ENCODE results near the gene WFDC2.

WFDC2 gene

GRCh38 chr20:45450097-45450818 is 19.3 kb upstream of the WFDC2 start:
- DNase-seq (ENCODE audit: low read depth) = no peak
- peak; percentile 59 for TF ChIP-seq CTCF (conservative IDR thresholded peaks at IDR 0.05; ENCODE audit: low read depth, low read length)
- H3K4me3 ChIP-seq (ENCODE audit: low read length) = no peak overlapping the region

- DNase-seq (ENCODE audit: low read depth) = no peak
- H3K4me3 ChIP-seq (ENCODE audit: low read length) = no peak overlapping the region
- no peak for TF ChIP-seq CTCF (conservative IDR thresholded peaks at IDR 0.05; ENCODE audit: low read depth, low read length)
These were observed 17.3 kb upstream of the WFDC2 start for GRCh38 chr20:45452238-45452637.

GRCh38 chr20:45452772-45453691 is 16.5 kb upstream of the WFDC2 start:
- DNase-seq (ENCODE audit: low read depth) = no peak
- H3K4me3 ChIP-seq (ENCODE audit: low read length) = no peak overlapping the region
- TF ChIP-seq CTCF (conservative IDR thresholded peaks at IDR 0.05; ENCODE audit: low read depth, low read length) = no peak

GRCh38 chr20:45456632-45457031 is 12.9 kb upstream of the WFDC2 start:
- peak; percentile 43 for TF ChIP-seq CTCF (conservative IDR thresholded peaks at IDR 0.05; ENCODE audit: low read depth, low read length)
- DNase-seq (ENCODE audit: low read depth) = no peak
- H3K4me3 ChIP-seq (ENCODE audit: low read length) = no peak overlapping the region

- H3K4me3 ChIP-seq (ENCODE audit: low read length) = no peak overlapping the region
- TF ChIP-seq CTCF (conservative IDR thresholded peaks at IDR 0.05; ENCODE audit: low read depth, low read length) = peak; percentile 37
- DNase-seq (ENCODE audit: low read depth) = no peak
These were observed 9.9 kb upstream of the WFDC2 start for GRCh38 chr20:45459606-45460005.

GRCh38 chr20:45461225-45461624 is 8.3 kb upstream of the WFDC2 start:
- no peak overlapping the region for H3K4me3 ChIP-seq (ENCODE audit: low read length)
- no peak for TF ChIP-seq CTCF (conservative IDR thresholded peaks at IDR 0.05; ENCODE audit: low read depth, low read length)

More at GRCh38 chr20:45461225-45461624, 8.3 kb upstream of the WFDC2 start:
- DNase-seq (ENCODE audit: low read depth) = no peak
